WTC11 (cell line): ENCODE results near the gene DNAJC15. TPM values are rescaled to one million over a fixed set of nuclear protein-coding genes. Genes with fewer than 3 reads are reported as not detected.
A peak's percentile ranks its signal among the peaks of the same experiment; 100 is the strongest.
"Not testable (repeated sequence)": the region's sequence is repeated elsewhere in the genome, so short reads cannot be mapped to it uniquely, and the experiment has no call there.

ENCODE experiments used
- ATAC-seq: fragments of 200-7000 bp; cut with Tn5 transposase; 2 replicates; pipeline ENCODE4 v1.10.0; 2021; ENCODE audit warnings: mild to moderate bottlenecking, moderate library complexity
- CTCF ChIA-PET: fragments of 300-600 bp; sonication (Branson Sonifier 250); formaldehyde crosslinking; loops from one replicate; lab custom pipeline; 2021; ENCODE audit warnings: antibody characterized with exemption; lab: Charles Lee
- POLR2A ChIA-PET: fragments of 350-600 bp; sonication (Branson Sonifier 250); formaldehyde crosslinking; loops from one replicate; lab custom pipeline; 2021; ENCODE audit warnings: antibody characterized with exemption; lab: Charles Lee
- DNase-seq: peaks from one replicate; pipeline ENCODE4 v3.0.0; 2021; ENCODE audit warnings: low spot score
- H3K27ac Mint-ChIP-seq: 2 replicates; pipeline ENCODE4 v1.8.0; 2021; ENCODE audit warnings: mixed read lengths
- H3K27me3 Mint-ChIP-seq: 2 replicates; pipeline ENCODE4 v1.8.0; 2021; ENCODE audit warnings: low read depth, mild to moderate bottlenecking, moderate library complexity, mixed read lengths
- H3K36me3 Mint-ChIP-seq: 2 replicates; pipeline ENCODE4 v1.8.0; 2021; ENCODE audit warnings: mixed read lengths
- H3K4me1 Mint-ChIP-seq: 2 replicates; pipeline ENCODE4 v1.8.0; 2022; ENCODE audit warnings: mixed read lengths
- H3K4me3 Mint-ChIP-seq: 2 replicates; pipeline ENCODE4 v1.8.0; 2021; ENCODE audit warnings: mild to moderate bottlenecking, moderate library complexity, mixed read lengths
- H3K9me3 Mint-ChIP-seq: 2 replicates; pipeline ENCODE4 v1.8.0; 2021; ENCODE audit warnings: mixed read lengths
- CREB1 ChIP-seq: sonication (generic); formaldehyde crosslinking; IDR thresholded peaks from 2 replicates; pipeline ENCODE4 v1.8.0; 2023; ENCODE audit warnings: mild to moderate bottlenecking, missing genetic modification reagents
- ELF4 ChIP-seq: sonication (generic); formaldehyde crosslinking; IDR thresholded peaks from 2 replicates; pipeline ENCODE4 v1.8.1; 2022; ENCODE audit warnings: low read depth, mild to moderate bottlenecking, moderate library complexity, missing genetic modification reagents
- GABPB1 ChIP-seq: sonication (generic); formaldehyde crosslinking; IDR thresholded peaks from 2 replicates; pipeline ENCODE4 v1.8.1; 2023; ENCODE audit warnings: mild to moderate bottlenecking, missing genetic modification reagents
- NFE2L1 ChIP-seq: sonication (generic); formaldehyde crosslinking; IDR thresholded peaks from 2 replicates; pipeline ENCODE4 v1.8.1; 2023; ENCODE audit warnings: missing genetic modification reagents
- NFYB ChIP-seq: sonication (generic); formaldehyde crosslinking; conservative IDR thresholded peaks from 2 replicates; pipeline ENCODE4 v1.8.0; 2022; ENCODE audit warnings: low read depth, missing genetic modification reagents
- NR3C1 ChIP-seq: sonication (generic); formaldehyde crosslinking; conservative IDR thresholded peaks from 2 replicates; pipeline ENCODE4 v1.8.1; 2023; ENCODE audit warnings: low read depth, mild to moderate bottlenecking, missing genetic modification reagents
- ZNF138 ChIP-seq: sonication (generic); formaldehyde crosslinking; conservative IDR thresholded peaks from 2 replicates; pipeline ENCODE4 v1.8.1; 2022; ENCODE audit warnings: mild to moderate bottlenecking, moderate library complexity, missing genetic modification reagents
- ZNF232 ChIP-seq: sonication (generic); formaldehyde crosslinking; IDR thresholded peaks from 2 replicates; pipeline ENCODE4 v1.8.0; 2022; ENCODE audit warnings: mild to moderate bottlenecking, missing genetic modification reagents
- ZNF423 ChIP-seq: fragments of 250-450 bp; sonication (Bioruptor Pico); IDR thresholded peaks from 2 replicates; pipeline ENCODE4 v2.1.2; 2022; ENCODE audit warnings: mild to moderate bottlenecking, moderate library complexity
- total RNA-seq: library from RNA; stranded (reverse); gene quantifications from 3 replicates; pipeline ENCODE4 v1.2.3, GENCODE V29; 2021
- TF ChIP-seq, protein P1 (sequence below): fragments of 250-450 bp; sonication (Bioruptor Pico); IDR thresholded peaks from 2 replicates; pipeline ENCODE4 v1.9.0; 2021; ENCODE audit warnings: mild to moderate bottlenecking
- TF ChIP-seq, protein P2 (sequence below): sonication (generic); formaldehyde crosslinking; IDR thresholded peaks from 2 replicates; pipeline ENCODE4 v1.8.1; 2023; ENCODE audit warnings: mild to moderate bottlenecking, moderate library complexity, missing genetic modification reagents
- TF ChIP-seq, protein P3 (sequence below): sonication (generic); formaldehyde crosslinking; IDR thresholded peaks from 2 replicates; pipeline ENCODE4 v1.8.1; 2022; ENCODE audit warnings: missing genetic modification reagents, borderline replicate concordance
- TF ChIP-seq, protein P4 (sequence below): fragments of 200-600 bp; IDR thresholded peaks from 2 replicates; pipeline ENCODE4 v1.8.0; 2022; ENCODE audit warnings: antibody characterized with exemption
- TF ChIP-seq, protein P5 (sequence below): sonication (generic); formaldehyde crosslinking; IDR thresholded peaks from 2 replicates; pipeline ENCODE4 v1.8.1; 2022; ENCODE audit warnings: low read depth, mild to moderate bottlenecking, moderate library complexity, missing genetic modification reagents, borderline replicate concordance
- TF ChIP-seq, protein P6 (sequence below): sonication (generic); formaldehyde crosslinking; IDR thresholded peaks from 2 replicates; pipeline ENCODE4 v1.8.0; 2022; ENCODE audit warnings: mild to moderate bottlenecking, missing genetic modification reagents
- TF ChIP-seq, protein P7 (sequence below): fragments of 250-450 bp; sonication (Bioruptor Pico); conservative IDR thresholded peaks from 2 replicates; pipeline ENCODE4 v1.9.0; 2021; ENCODE audit warnings: mild to moderate bottlenecking

DNAJC15 gene
- total RNA-seq, 1 experiment from 2014 or later: 12.2 TPM

DNA sequence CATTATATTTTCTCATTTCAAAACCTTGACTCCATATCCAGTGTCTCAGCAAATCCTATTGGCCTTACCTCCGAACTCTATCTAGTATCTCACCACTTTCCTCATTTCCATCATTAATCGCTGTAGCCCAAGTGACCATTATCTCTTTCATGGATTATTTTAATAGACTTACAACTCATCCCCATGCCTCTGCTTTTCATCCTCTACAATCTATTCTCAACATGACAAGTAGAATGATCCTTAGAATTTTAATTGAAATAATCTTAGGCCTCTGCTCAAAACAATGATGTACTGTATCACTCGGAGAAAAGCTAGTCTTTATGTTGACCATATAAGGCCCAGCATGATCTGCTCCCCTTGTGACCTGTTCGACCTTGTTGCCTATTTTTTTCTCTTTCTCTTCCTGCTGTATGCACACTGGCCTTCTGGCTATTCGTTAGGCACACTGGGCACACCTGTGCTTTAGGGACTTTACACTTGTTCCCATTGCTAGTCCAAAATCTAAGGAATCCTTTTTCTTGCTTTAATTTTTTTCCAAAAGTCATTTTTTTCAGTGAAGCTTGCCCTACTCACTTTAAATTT is 21.4 kb downstream of the DNAJC15 start (continued):
- no peak for TF ChIP-seq NFYB

DNA sequence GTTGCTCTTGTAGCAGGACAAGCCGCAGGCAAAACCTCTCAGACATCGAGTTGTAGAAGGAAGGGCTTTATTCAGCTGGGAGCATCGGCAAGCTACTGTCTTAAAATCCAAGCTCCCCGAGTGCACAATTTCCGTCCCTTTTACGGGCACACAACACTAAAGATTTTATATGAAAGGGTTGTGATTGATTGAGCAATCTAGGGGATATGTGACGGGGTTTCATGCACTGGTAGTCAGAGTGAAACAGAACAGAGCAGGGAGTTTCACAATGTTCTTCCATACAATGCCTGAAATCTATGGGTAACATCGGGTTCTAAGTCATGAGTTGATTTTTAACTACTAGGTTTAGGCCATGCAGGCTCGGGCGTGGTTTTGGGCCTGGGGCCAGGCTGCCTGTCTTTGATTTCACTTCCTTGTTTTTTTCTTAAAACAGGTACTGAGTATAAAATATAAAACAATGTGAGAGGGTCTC is 22.0 kb downstream of the DNAJC15 start:
- POLR2A ChIA-PET, H3K36me3 Mint-ChIP-seq, ATAC-seq: not testable (repeated sequence)

DNA sequence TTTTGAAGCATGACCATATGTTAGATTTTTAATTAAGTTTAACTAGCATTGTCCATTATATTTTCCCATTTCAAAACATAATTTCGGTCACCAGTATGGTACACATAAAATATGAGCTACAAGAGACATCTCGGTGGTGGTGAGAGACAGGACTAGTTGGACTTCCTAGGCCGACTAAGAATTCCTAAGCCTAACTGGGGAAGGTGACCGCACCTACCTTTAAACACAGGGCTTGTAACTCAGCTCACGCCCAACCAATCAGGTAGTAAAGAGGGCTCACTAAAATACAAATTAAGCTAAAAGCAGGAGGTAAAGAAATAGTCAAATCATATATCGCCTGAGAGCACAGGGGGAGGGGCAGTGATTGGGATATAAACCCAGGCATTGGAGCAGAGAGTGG is 22.9 kb downstream of the DNAJC15 start:
- no peaks in the 10 kb centered on the region for H3K9me3 Mint-ChIP-seq
- ATAC-seq: no peak

More for the DNA sequence above, 22.0 kb downstream of the DNAJC15 start:
- CTCF ChIA-PET, DNase-seq, H3K4me3 Mint-ChIP-seq, H3K27me3 Mint-ChIP-seq, H3K9me3 Mint-ChIP-seq: not testable (repeated sequence)
- Mint-ChIP-seq H3K4me1 (peaks cover 50% of the 10 kb centered on the region), H3K27ac (0 out of 2 replicates have a peak overlapping the region, but pooled peaks have one; percentile 15)
- peak; percentile 20; the same call in 1 of the 2 replicates for TF ChIP-seq GABPB1 (CRISPR knock-in tag)

More for the DNA sequence above, 22.9 kb downstream of the DNAJC15 start:
- CTCF ChIA-PET: no interaction called here
- H3K27ac Mint-ChIP-seq: no peak overlapping the region
- DNase-seq: no peak
- TF ChIP-seq ZNF138 (CRISPR knock-in tag) (no peak), CREB1 (CRISPR knock-in tag) (no peak), ZNF232 (CRISPR knock-in tag) (no peak), ELF4 (CRISPR knock-in tag) (no peak), NFE2L1 (CRISPR knock-in tag) (no peak), NR3C1 (CRISPR knock-in tag) (no peak), ZNF423 (no peak)
- TF ChIP-seq, protein P1, sequence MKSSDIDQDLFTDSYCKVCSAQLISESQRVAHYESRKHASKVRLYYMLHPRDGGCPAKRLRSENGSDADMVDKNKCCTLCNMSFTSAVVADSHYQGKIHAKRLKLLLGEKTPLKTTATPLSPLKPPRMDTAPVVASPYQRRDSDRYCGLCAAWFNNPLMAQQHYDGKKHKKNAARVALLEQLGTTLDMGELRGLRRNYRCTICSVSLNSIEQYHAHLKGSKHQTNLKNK: no peak
- TF ChIP-seq, protein P2, sequence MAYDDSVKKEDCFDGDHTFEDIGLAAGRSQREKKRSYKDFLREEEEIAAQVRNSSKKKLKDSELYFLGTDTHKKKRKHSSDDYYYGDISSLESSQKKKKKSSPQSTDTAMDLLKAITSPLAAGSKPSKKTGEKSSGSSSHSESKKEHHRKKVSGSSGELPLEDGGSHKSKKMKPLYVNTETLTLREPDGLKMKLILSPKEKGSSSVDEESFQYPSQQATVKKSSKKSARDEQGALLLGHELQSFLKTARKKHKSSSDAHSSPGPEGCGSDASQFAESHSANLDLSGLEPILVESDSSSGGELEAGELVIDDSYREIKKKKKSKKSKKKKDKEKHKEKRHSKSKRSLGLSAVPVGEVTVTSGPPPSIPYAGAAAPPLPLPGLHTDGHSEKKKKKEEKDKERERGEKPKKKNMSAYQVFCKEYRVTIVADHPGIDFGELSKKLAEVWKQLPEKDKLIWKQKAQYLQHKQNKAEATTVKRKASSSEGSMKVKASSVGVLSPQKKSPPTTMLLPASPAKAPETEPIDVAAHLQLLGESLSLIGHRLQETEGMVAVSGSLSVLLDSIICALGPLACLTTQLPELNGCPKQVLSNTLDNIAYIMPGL (CRISPR knock-in tag): no peak
- TF ChIP-seq, protein P3, sequence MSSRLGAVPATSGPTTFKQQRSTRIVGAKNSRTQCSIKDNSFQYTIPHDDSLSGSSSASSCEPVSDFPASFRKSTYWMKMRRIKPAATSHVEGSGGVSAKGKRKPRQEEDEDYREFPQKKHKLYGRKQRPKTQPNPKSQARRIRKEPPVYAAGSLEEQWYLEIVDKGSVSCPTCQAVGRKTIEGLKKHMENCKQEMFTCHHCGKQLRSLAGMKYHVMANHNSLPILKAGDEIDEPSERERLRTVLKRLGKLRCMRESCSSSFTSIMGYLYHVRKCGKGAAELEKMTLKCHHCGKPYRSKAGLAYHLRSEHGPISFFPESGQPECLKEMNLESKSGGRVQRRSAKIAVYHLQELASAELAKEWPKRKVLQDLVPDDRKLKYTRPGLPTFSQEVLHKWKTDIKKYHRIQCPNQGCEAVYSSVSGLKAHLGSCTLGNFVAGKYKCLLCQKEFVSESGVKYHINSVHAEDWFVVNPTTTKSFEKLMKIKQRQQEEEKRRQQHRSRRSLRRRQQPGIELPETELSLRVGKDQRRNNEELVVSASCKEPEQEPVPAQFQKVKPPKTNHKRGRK (CRISPR knock-in tag): no peak
- TF ChIP-seq, protein P4, sequence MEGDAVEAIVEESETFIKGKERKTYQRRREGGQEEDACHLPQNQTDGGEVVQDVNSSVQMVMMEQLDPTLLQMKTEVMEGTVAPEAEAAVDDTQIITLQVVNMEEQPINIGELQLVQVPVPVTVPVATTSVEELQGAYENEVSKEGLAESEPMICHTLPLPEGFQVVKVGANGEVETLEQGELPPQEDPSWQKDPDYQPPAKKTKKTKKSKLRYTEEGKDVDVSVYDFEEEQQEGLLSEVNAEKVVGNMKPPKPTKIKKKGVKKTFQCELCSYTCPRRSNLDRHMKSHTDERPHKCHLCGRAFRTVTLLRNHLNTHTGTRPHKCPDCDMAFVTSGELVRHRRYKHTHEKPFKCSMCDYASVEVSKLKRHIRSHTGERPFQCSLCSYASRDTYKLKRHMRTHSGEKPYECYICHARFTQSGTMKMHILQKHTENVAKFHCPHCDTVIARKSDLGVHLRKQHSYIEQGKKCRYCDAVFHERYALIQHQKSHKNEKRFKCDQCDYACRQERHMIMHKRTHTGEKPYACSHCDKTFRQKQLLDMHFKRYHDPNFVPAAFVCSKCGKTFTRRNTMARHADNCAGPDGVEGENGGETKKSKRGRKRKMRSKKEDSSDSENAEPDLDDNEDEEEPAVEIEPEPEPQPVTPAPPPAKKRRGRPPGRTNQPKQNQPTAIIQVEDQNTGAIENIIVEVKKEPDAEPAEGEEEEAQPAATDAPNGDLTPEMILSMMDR: no peak
- TF ChIP-seq, protein P5, sequence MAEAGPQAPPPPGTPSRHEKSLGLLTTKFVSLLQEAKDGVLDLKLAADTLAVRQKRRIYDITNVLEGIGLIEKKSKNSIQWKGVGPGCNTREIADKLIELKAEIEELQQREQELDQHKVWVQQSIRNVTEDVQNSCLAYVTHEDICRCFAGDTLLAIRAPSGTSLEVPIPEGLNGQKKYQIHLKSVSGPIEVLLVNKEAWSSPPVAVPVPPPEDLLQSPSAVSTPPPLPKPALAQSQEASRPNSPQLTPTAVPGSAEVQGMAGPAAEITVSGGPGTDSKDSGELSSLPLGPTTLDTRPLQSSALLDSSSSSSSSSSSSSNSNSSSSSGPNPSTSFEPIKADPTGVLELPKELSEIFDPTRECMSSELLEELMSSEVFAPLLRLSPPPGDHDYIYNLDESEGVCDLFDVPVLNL (CRISPR knock-in tag): no peak
- TF ChIP-seq, protein P6, sequence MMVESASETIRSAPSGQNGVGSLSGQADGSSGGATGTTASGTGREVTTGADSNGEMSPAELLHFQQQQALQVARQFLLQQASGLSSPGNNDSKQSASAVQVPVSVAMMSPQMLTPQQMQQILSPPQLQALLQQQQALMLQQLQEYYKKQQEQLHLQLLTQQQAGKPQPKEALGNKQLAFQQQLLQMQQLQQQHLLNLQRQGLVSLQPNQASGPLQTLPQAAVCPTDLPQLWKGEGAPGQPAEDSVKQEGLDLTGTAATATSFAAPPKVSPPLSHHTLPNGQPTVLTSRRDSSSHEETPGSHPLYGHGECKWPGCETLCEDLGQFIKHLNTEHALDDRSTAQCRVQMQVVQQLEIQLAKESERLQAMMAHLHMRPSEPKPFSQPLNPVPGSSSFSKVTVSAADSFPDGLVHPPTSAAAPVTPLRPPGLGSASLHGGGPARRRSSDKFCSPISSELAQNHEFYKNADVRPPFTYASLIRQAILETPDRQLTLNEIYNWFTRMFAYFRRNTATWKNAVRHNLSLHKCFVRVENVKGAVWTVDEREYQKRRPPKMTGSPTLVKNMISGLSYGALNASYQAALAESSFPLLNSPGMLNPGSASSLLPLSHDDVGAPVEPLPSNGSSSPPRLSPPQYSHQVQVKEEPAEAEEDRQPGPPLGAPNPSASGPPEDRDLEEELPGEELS (CRISPR knock-in tag): no peak
- TF ChIP-seq, protein P7, sequence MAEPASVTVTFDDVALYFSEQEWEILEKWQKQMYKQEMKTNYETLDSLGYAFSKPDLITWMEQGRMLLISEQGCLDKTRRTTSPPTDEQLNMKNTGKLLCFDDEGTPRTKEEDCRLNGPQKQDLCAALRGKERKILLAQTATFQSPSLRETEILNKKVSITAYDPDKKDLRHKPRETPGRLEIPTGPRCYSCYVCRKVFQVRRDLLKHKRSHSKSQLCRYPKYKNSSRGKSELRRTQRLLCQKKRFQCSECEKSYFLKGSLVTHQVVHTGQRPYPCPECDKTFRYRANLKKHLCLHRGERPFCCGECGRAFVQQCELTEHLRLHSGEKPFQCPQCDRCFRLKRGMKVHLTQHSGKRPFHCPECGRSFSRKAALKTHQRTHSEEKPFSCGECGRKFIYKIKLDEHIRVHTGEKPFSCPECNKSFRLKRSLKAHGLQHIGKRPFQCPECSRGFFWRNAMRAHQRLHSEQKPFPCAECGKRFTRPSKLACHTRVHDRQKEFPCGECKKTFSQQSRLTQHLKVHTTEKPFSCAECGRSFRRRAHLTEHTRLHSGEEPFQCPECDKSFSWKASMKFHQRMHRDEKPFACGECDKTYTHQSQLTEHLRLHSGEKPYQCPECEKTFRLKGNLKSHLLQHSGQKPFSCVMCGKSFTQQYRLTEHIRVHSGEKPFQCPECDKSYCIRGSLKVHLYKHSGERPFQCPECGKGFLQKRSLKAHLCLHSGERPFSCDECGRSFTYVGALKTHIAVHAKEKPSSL: no peak
- TF ChIP-seq, all 79 proteins: peak for 0
- Mint-ChIP-seq H3K4me3 (no peak overlapping the region), H3K27me3 (no peaks in the 10 kb centered on the region), H3K36me3 (peaks cover 6% of the 10 kb centered on the region; the same call in 1 of the 2 replicates), H3K4me1 (peaks cover 41% of the 10 kb centered on the region)
- POLR2A ChIA-PET: no interaction called here
